ENCODE measurements around the gene SPEN. TPM values are rescaled to one million over a fixed set of nuclear protein-coding genes. Genes with fewer than 3 reads are reported as not detected.

Gene SPEN
- total and polyA plus RNA-seq, 9 of the 15 experiments (the other 6 are each of a cell fraction or from before 2014, with no cell fraction given): 5.7 to 87.5 (median 27.2) TPM

DNA sequence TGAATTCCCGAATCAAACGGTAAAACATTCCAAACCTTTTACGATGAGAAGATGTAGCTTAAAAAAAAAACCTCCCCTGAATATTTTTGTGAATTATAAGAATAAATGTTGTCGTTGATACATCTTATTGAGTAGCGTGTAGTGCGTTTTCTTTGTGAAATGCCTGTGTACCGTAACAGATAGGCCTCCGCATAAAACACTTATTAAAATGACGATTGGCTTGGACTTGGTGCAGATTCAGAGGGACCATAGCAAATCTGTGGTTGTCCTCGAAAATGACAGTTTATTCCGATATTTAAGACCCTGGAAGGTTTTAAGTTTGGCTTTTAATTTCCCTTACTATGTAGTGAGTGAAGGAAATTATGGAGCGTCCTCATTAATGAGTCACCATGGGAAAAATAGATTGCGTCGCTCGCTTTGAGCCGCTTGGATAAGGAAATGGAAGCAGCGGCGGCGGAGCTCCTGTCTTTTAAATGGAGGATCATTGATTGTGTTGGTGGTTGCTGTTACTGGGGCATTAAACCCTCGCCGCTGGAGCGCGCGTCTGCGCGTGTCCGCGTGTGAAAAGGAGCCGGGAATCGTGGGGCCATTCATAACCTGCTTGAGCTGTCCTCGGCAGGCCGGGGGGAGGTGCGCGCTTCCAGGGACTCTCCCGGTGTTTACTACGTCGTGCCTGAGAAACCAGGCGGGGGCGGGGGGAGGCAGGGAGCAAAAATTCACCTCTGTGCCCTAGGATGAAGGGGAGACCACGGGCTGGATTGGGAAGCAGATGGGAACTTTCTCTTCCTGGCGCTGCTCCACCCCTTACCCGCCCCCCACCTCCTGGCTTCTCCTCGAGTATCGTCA is 1.6 kb downstream of the SPEN start (continued):
- TF ChIP-seq JUN (IDR thresholded peaks at IDR 0.05; ENCODE audit: borderline replicate concordance, low read depth, low read length) (peak; percentile 50; the same call in 1 of the 2 replicates), JUN (CRISPR knock-in tag; IDR thresholded peaks at IDR 0.05; ENCODE audit: borderline replicate concordance) (no peak), IRF2 (CRISPR knock-in tag; IDR thresholded peaks at IDR 0.05) (no peak), CHCHD3 (CRISPR knock-in tag; IDR thresholded peaks at IDR 0.05) (no peak), CBX3 (IDR thresholded peaks at IDR 0.05; ENCODE audit: borderline replicate concordance in 1 of 2, low read length in 2 of 2) (no peak), DDX20 (tag; IDR thresholded peaks at IDR 0.05; ENCODE audit: low read depth) (no peak), CEBPB (tag; IDR thresholded peaks at IDR 0.05) (no peak), HDAC3 (IDR thresholded peaks at IDR 0.05; ENCODE audit: borderline replicate concordance, partially characterized antibody) (peak; percentile 71), LEF1 (IDR thresholded peaks at IDR 0.05) (no peak), HCFC1 (IDR thresholded peaks at IDR 0.05; ENCODE audit: low read depth, low read length) (no peak), MAFF (IDR thresholded peaks at IDR 0.05; ENCODE audit: low read length) (no peak), ZNF165 (CRISPR knock-in tag; IDR thresholded peaks at IDR 0.05; ENCODE audit: borderline replicate concordance) (no peak), RBM22 (IDR thresholded peaks at IDR 0.05; ENCODE audit: low read depth, low read length, poor library complexity, severe bottlenecking) (no peak), ZNF408 (CRISPR knock-in tag; IDR thresholded peaks at IDR 0.05; ENCODE audit: low read depth) (no peak), SMAD4 (CRISPR knock-in tag; conservative IDR thresholded peaks at IDR 0.05) (no peak; the same call in 1 of the 2 replicates), KLF13 (tag; IDR thresholded peaks at IDR 0.05; ENCODE audit: borderline replicate concordance, low read depth) (0 out of 2 replicates have a peak, but pooled peaks have one; percentile 10), POLR2G (IDR thresholded peaks at IDR 0.05; ENCODE audit: low read depth, low read length) (peak; percentile 92)
- TF ChIP-seq, protein P1, sequence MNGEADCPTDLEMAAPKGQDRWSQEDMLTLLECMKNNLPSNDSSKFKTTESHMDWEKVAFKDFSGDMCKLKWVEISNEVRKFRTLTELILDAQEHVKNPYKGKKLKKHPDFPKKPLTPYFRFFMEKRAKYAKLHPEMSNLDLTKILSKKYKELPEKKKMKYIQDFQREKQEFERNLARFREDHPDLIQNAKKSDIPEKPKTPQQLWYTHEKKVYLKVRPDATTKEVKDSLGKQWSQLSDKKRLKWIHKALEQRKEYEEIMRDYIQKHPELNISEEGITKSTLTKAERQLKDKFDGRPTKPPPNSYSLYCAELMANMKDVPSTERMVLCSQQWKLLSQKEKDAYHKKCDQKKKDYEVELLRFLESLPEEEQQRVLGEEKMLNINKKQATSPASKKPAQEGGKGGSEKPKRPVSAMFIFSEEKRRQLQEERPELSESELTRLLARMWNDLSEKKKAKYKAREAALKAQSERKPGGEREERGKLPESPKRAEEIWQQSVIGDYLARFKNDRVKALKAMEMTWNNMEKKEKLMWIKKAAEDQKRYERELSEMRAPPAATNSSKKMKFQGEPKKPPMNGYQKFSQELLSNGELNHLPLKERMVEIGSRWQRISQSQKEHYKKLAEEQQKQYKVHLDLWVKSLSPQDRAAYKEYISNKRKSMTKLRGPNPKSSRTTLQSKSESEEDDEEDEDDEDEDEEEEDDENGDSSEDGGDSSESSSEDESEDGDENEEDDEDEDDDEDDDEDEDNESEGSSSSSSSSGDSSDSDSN (IDR thresholded peaks at IDR 0.05; ENCODE audit: borderline replicate concordance in 1 of 2, low read depth in 2 of 2, low read length in 2 of 2): no peak; a peak in 1 of 4 replicates
- TF ChIP-seq, protein P2, sequence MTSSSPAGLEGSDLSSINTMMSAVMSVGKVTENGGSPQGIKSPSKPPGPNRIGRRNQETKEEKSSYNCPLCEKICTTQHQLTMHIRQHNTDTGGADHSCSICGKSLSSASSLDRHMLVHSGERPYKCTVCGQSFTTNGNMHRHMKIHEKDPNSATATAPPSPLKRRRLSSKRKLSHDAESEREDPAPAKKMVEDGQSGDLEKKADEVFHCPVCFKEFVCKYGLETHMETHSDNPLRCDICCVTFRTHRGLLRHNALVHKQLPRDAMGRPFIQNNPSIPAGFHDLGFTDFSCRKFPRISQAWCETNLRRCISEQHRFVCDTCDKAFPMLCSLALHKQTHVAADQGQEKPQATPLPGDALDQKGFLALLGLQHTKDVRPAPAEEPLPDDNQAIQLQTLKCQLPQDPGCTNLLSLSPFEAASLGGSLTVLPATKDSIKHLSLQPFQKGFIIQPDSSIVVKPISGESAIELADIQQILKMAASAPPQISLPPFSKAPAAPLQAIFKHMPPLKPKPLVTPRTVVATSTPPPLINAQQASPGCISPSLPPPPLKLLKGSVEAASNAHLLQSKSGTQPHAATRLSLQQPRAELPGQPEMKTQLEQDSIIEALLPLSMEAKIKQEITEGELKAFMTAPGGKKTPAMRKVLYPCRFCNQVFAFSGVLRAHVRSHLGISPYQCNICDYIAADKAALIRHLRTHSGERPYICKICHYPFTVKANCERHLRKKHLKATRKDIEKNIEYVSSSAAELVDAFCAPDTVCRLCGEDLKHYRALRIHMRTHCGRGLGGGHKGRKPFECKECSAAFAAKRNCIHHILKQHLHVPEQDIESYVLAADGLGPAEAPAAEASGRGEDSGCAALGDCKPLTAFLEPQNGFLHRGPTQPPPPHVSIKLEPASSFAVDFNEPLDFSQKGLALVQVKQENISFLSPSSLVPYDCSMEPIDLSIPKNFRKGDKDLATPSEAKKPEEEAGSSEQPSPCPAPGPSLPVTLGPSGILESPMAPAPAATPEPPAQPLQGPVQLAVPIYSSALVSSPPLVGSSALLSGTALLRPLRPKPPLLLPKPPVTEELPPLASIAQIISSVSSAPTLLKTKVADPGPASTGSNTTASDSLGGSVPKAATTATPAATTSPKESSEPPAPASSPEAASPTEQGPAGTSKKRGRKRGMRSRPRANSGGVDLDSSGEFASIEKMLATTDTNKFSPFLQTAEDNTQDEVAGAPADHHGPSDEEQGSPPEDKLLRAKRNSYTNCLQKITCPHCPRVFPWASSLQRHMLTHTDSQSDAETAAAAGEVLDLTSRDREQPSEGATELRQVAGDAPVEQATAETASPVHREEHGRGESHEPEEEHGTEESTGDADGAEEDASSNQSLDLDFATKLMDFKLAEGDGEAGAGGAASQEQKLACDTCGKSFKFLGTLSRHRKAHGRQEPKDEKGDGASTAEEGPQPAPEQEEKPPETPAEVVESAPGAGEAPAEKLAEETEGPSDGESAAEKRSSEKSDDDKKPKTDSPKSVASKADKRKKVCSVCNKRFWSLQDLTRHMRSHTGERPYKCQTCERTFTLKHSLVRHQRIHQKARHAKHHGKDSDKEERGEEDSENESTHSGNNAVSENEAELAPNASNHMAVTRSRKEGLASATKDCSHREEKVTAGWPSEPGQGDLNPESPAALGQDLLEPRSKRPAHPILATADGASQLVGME (CRISPR knock-in tag; IDR thresholded peaks at IDR 0.05): no peak

Measured in K562 (cell line).